ENCODE results near the gene RBM33.

DNA sequence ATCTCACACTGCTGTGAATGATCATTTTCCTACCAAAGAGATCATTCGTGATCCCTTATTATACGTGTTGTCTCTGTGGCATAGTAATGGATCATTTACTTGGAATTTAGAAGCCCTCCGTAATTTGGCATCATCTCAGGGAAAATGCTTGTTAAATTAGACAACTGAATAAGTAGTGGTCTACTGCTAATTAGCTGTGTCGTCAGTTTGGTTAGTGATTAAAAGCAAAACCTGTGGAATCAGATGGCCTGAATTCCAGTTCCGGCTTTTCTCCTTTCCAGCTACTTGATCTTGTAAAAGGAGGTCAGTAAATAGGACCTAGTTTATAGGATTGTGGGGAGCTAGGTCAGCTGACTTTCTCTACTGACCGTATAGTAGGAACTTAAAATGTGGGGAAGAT, 65.6 kb downstream of the RBM33 start:
- no peak for TF ChIP-seq LARP7 (IDR thresholded peaks at IDR 0.05)
- TF ChIP-seq, protein P1, sequence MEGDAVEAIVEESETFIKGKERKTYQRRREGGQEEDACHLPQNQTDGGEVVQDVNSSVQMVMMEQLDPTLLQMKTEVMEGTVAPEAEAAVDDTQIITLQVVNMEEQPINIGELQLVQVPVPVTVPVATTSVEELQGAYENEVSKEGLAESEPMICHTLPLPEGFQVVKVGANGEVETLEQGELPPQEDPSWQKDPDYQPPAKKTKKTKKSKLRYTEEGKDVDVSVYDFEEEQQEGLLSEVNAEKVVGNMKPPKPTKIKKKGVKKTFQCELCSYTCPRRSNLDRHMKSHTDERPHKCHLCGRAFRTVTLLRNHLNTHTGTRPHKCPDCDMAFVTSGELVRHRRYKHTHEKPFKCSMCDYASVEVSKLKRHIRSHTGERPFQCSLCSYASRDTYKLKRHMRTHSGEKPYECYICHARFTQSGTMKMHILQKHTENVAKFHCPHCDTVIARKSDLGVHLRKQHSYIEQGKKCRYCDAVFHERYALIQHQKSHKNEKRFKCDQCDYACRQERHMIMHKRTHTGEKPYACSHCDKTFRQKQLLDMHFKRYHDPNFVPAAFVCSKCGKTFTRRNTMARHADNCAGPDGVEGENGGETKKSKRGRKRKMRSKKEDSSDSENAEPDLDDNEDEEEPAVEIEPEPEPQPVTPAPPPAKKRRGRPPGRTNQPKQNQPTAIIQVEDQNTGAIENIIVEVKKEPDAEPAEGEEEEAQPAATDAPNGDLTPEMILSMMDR (IDR thresholded peaks at IDR 0.05 in 2 of 3, conservative IDR thresholded peaks at IDR 0.05 in 1 of 3; ENCODE audit: control insufficient read depth in 2 of 3, extremely low read depth in 1 of 3, insufficient read depth in 1 of 3, low read depth in 3 of 3, low read length in 3 of 3), result no peak
- TF ChIP-seq SP1 (IDR thresholded peaks at IDR 0.05; ENCODE audit: low read depth, low read length), result no peak
- no peak for TF ChIP-seq ATF7 (IDR thresholded peaks at IDR 0.05; ENCODE audit: low read depth)
- TF ChIP-seq CBFB (IDR thresholded peaks at IDR 0.05; ENCODE audit: low read depth), result no peak
